ENCODE data around the gene MMP13.
A peak's percentile ranks its signal among the peaks of the same experiment; 100 is the strongest.

The MMP13 gene

GRCh38 chr11:102940714-102941588 lies 14.6 kb downstream of the MMP13 start:
- no peaks in the 10 kb centered on the region for H3K36me3 ChIP-seq (ENCODE audit: control insufficient read depth, insufficient read depth, low read length)
- no peak overlapping the region for H3K4me3 ChIP-seq (ENCODE audit: low read depth, low read length)
- H3K4me2 ChIP-seq (ENCODE audit: low read length): no peak overlapping the region
- no peak overlapping the region for H2AFZ ChIP-seq
- TF ChIP-seq, protein P1, sequence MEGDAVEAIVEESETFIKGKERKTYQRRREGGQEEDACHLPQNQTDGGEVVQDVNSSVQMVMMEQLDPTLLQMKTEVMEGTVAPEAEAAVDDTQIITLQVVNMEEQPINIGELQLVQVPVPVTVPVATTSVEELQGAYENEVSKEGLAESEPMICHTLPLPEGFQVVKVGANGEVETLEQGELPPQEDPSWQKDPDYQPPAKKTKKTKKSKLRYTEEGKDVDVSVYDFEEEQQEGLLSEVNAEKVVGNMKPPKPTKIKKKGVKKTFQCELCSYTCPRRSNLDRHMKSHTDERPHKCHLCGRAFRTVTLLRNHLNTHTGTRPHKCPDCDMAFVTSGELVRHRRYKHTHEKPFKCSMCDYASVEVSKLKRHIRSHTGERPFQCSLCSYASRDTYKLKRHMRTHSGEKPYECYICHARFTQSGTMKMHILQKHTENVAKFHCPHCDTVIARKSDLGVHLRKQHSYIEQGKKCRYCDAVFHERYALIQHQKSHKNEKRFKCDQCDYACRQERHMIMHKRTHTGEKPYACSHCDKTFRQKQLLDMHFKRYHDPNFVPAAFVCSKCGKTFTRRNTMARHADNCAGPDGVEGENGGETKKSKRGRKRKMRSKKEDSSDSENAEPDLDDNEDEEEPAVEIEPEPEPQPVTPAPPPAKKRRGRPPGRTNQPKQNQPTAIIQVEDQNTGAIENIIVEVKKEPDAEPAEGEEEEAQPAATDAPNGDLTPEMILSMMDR (IDR thresholded peaks at IDR 0.05): peak; percentile 47
- H3K4me1 ChIP-seq: no peaks in the 10 kb centered on the region
- H3K9ac ChIP-seq: no peak overlapping the region
- no peak overlapping the region for H3K27ac ChIP-seq
- no peaks in the 10 kb centered on the region for H3K27me3 ChIP-seq (ENCODE audit: control insufficient read depth, insufficient read depth, low read length)
- H3K9me3 ChIP-seq (ENCODE audit: control insufficient read depth, low read length): no peaks in the 10 kb centered on the region
- no peaks in the 10 kb centered on the region for H3K79me2 ChIP-seq

DNA sequence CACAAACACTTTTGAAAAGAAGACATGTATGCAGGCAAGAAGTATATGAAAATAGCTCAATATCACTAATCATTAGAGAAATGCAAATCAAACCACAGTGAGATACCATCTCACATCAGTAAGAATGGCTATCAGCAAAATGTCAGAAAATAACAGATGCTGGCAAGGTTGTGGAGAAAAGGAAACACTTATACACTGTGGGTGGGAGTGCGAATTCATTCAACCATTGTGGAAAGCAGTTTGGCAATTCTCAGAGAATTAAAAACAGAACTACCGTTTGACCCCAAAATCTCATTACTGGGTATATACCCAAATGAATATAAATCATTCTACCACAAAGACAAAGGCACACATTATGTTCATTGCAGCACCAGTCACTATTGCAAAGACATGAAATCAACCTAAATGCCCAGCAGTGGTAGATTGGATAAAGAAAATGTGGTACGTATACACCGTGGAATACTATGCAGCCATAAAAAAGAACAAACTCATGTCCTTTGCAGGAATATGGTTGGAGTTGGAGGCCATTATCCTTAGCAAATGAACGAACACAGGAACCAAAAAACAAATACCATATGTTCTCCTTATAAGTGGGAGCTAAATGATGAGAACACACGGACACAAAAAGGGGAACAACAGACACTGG lies 18.5 kb downstream of the MMP13 start:
- Histone ChIP-seq H3K4me2 (ENCODE audit: low read length) (no peak overlapping the region), H3K79me2 (no peaks in the 10 kb centered on the region), H3K4me1 (no peaks in the 10 kb centered on the region), H2AFZ (no peak overlapping the region), H3K36me3 (ENCODE audit: control insufficient read depth, insufficient read depth, low read length) (no peaks in the 10 kb centered on the region), H3K9me3 (ENCODE audit: control insufficient read depth, low read length) (no peaks in the 10 kb centered on the region), H3K4me3 (ENCODE audit: low read depth, low read length) (no peak overlapping the region), H3K27ac (no peak overlapping the region), H3K9ac (no peak overlapping the region), H3K27me3 (ENCODE audit: control insufficient read depth, insufficient read depth, low read length) (no peaks in the 10 kb centered on the region)
- TF ChIP-seq, protein P1 (IDR thresholded peaks at IDR 0.05): no peak

GRCh38 chr11:102935514-102935913 lies 20.0 kb downstream of the MMP13 start:
- Histone ChIP-seq H3K9me3 (ENCODE audit: control insufficient read depth, low read length) (no peaks in the 10 kb centered on the region), H3K79me2 (no peaks in the 10 kb centered on the region), H3K27ac (no peak overlapping the region), H3K4me1 (no peaks in the 10 kb centered on the region), H3K4me3 (ENCODE audit: low read depth, low read length) (no peak overlapping the region), H3K9ac (no peak overlapping the region), H3K36me3 (ENCODE audit: control insufficient read depth, insufficient read depth, low read length) (no peaks in the 10 kb centered on the region), H2AFZ (no peak overlapping the region), H3K4me2 (ENCODE audit: low read length) (no peak overlapping the region), H3K27me3 (ENCODE audit: control insufficient read depth, insufficient read depth, low read length) (no peaks in the 10 kb centered on the region)
- TF ChIP-seq, protein P1 (IDR thresholded peaks at IDR 0.05): no peak

- H3K9ac ChIP-seq: no peak overlapping the region
- H3K36me3 ChIP-seq (ENCODE audit: control insufficient read depth, insufficient read depth, low read length): no peaks in the 10 kb centered on the region
- no peaks in the 10 kb centered on the region for H3K27me3 ChIP-seq (ENCODE audit: control insufficient read depth, insufficient read depth, low read length)
- H2AFZ ChIP-seq: no peak overlapping the region
- H3K4me3 ChIP-seq (ENCODE audit: low read depth, low read length): no peak overlapping the region
- H3K79me2 ChIP-seq: no peaks in the 10 kb centered on the region
- H3K4me1 ChIP-seq: no peaks in the 10 kb centered on the region
- H3K4me2 ChIP-seq (ENCODE audit: low read length): no peak overlapping the region
- no peaks in the 10 kb centered on the region for H3K9me3 ChIP-seq (ENCODE audit: control insufficient read depth, low read length)
- H3K27ac ChIP-seq: no peak overlapping the region
- TF ChIP-seq, protein P1 (IDR thresholded peaks at IDR 0.05): no peak
Measured at GRCh38 chr11:102934735-102935134, 20.8 kb downstream of the MMP13 start.

Measured in parathyroid adenoma (tissue), 2 donors.